Measurements from ENCODE around the gene CACNA1D.

The CACNA1D gene

GRCh38 chr3:53822331-53822741, 327.9 kb downstream of the CACNA1D start:
- no peak for DNase-seq (ENCODE audit: low read depth in 2 of 2)

GRCh38 chr3:53823026-53823955, 328.9 kb downstream of the CACNA1D start:
- no peak for DNase-seq (ENCODE audit: low read depth in 2 of 2)

- DNase-seq (ENCODE audit: low read depth in 2 of 2) = no peak
These were observed 329.7 kb downstream of the CACNA1D start for GRCh38 chr3:53823956-53824657.

GRCh38 chr3:53824795-53825194, 330.4 kb downstream of the CACNA1D start:
- no peak for DNase-seq (ENCODE audit: low read depth in 2 of 2)

GRCh38 chr3:53826048-53826447, 331.6 kb downstream of the CACNA1D start:
- DNase-seq (ENCODE audit: low read depth in 2 of 2) = no peak

DNA sequence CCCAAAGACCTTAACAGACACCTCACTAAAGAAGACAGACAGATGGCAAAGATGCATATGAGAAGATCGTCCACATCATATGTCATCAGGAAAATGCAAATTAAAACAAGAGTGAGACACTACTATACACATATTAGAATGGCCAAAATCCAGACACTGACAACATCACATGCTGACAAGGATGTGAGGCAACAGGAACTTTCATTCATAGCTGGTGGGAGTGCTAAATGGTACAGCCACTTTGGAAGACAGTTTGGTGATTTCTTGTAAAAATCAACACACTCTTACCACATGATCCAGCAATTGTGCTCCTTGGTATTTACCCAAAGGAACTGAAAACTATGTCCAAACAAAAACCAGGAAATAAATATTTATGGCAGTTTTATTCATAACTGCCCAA, 334.2 kb downstream of the CACNA1D start:
- DNase-seq (ENCODE audit: low read depth in 2 of 2) = no peak

- DNase-seq (ENCODE audit: low read depth in 2 of 2) = no peak
These were observed 335.2 kb downstream of the CACNA1D start for GRCh38 chr3:53829605-53830004.

GRCh38 chr3:53830944-53831343, 336.5 kb downstream of the CACNA1D start:
- no peak for DNase-seq (ENCODE audit: low read depth in 2 of 2)

GRCh38 chr3:53833053-53833645, 338.7 kb downstream of the CACNA1D start:
- no peak for DNase-seq (ENCODE audit: low read depth in 2 of 2)

- no peak for DNase-seq (ENCODE audit: low read depth in 2 of 2)
These were observed 339.3 kb downstream of the CACNA1D start for GRCh38 chr3:53833700-53834099.

DNA sequence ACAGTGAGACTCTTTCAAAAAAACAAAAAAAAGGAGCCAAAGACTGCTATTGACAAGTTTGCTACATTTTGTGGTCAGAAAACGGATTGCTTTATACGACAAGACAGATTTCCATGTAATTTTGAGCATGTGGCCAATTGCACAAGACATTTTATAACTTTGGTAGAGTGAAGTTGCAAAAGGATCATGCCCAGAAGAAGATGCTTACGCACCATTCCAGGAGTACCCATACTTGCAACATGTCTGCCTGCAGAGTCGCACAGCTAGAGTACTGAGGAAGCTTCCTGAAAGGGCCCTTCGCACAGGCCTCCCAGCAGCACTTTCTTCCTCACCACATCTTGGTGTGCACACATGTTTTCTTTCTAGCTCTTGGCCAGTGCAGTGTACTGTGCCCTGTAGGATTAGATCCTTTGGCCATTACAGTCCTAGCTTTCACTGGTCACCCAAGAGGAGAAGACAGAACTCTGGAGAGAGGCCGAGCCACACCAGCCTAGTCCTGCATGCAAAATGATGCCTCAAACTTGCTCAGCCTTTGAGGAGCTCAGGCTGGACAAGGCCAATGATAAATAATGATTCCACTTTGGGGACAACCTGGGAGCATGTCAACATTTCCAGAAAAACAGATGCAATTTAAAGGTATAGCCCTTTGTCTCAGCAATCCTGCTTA, 340.2 kb downstream of the CACNA1D start:
- no peak for DNase-seq (ENCODE audit: low read depth in 2 of 2)

DNA sequence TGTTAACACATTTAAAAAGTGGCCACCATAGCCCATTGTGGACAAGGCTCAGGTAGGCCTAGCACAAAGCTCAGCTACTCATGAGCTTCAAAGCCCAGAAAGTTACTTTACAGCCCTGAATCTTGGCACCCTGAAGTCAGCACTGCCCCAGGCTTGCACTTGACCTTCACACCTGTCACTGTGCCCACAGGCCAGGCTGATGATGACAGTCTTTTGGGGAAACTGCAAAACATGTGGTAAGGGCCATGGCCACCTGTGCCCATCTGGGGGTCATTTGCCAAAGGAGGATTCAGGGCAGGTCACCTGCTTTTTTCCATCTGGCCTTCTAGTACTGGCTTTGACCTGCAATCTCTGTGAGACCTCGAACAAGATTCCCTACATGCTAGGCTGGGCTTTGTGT, 340.8 kb downstream of the CACNA1D start:
- DNase-seq (ENCODE audit: low read depth in 2 of 2) = no peak

- no peak for DNase-seq (ENCODE audit: low read depth in 2 of 2)
These were observed 341.9 kb downstream of the CACNA1D start for GRCh38 chr3:53836084-53836872.

DNA sequence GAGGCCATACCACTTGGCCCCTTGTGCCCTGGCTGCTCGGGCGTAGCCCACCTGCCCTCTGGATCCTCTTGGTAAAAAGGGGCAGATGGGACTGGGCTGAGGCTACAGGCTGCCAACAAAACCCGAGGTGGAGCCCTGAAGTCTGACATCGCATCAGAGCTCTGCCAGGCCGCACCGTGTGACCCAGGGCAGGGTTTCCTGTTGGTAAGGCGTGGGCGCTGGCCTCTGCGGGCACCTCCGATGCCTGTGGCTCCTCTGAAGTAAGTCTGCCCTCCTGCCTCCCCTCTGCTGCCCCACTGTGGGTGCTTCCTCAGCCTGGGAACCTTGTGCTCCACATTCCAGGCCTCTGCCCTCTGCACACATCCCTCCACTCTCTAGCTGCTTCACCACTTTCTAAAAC, 342.9 kb downstream of the CACNA1D start:
- no peak for DNase-seq (ENCODE audit: low read depth in 2 of 2)

- no peak for DNase-seq (ENCODE audit: low read depth in 2 of 2)
These were observed 346.9 kb downstream of the CACNA1D start for GRCh38 chr3:53841296-53841695.

- no peak for DNase-seq (ENCODE audit: low read depth in 2 of 2)
These were observed 348.2 kb downstream of the CACNA1D start for GRCh38 chr3:53842436-53843194.

DNA sequence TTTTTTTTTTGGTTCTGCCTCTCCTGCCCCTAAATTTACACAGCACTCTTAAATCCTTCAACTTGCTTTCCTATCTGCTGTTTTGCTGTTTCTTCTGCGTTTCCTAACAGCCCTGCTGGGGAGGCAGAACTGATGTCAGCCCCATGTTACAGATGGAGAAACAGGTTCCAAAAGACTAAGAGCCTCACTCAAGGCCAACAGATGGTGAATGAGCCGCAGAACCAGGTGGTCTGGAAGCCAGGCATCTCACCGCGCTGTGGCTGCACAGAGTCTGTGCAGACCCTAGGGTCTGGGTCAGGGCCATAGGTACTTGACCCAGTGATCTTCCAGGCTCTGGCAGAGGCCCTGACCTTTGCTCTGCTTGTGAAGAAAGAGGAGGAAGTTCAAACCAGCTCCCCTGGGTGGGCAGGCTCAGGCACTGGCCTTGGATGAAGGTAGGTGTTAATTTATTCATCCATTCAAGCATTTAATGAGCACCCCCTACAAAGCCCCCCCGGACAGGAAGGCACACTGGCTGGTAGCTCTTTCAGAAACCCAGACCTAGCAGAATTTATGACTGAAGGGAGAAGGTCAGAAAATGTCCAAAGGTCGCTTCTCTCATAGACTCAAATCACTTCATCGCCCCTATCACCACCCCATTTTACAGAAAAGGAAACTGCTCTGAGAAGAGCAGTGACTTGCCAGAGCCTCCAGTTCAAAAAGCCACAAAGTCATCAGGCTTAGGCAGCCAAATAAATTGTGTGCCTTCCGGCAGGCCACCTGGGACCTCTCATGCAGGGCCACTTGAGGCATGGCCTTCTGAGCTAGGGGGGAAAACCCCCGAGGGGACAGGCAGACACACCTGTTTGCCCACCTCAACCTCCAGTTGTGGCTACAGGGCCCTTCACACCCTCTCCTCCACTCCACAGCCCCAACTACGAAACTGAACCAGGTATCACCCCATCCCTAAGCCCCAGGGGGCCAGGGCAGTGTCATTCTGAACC, 349.1 kb downstream of the CACNA1D start:
- DNase-seq (ENCODE audit: low read depth in 2 of 2) = no peak

DNA sequence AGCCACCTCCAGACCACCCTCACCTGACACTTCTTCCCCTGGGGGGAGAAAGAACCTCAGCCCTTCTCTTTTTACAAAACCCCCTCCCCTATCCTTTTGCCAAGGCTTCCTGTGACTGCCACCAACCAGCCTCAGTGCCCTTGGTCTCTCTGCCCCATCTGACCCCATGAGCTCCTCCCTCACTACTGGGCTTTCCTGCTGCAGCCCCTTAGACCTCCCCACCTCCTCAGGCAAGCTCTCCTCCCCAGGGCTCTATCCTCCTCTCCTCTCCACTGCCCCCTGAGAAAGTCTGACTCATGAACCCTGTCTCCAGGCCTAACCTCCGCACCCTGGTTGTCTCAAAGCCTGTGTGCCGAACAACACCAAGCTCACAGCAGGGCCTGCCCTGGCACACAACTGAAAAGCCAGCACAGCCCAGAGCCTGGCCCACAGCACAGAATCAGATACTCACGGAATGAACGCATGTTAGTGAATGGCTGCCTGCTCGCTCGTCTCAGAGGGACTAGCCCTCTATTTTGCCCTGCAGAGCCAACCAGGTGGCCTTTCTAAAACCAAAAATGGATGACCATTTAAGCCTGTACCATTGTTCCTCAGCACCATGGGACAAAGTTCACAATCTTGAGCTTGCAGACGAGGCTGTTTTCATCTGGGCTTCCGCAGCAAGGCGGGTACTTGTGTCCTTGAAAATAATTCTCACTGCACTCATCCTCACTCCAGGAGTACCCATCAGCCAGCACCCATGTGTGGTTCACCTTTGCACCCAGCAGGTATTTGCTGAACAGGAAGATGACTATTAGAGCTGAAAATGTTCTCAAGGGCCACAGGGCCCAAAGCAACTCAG, 350.1 kb downstream of the CACNA1D start:
- no peak for DNase-seq (ENCODE audit: low read depth in 2 of 2)

Measured in stimulated activated CD4-positive, alpha-beta T cell treated with anti-CD3 and anti-CD28 coated beads, Interleukin-4, amount 100 ng/mL, for 48 hours (primary cell).